HCT116 (cell line): ENCODE results near the gene CABLES1. TPM values are rescaled to one million over a fixed set of nuclear protein-coding genes. Genes with fewer than 3 reads are reported as not detected.

Experiments
- ATAC-seq: fragments of 200-7000 bp; cut with Tn5 transposase; 2 replicates; pipeline ENCODE4 v1.9.1; 2020; ENCODE audit warnings: mild to moderate bottlenecking, moderate library complexity
- BruUV-seq: library from RNA; stranded (reverse); fragments of 400-500 nt; replicated peaks from 2 replicates; lab custom pipeline; 2021; lab: Mats Ljungman, UMichigan
- CTCF ChIA-PET: fragments of 300-600 bp; sonication (Branson Sonifier 250); formaldehyde crosslinking; loops from one replicate; lab custom pipeline; 2021; ENCODE audit warnings: antibody characterized with exemption; lab: Charles Lee
- POLR2A ChIA-PET: fragments of 300-600, 350-600 bp; sonication (Branson Sonifier 250); formaldehyde crosslinking; loops from one replicate; lab custom pipeline; 2021; ENCODE audit warnings: antibody characterized with exemption; lab: Charles Lee
- RAD21 ChIA-PET, 2 experiments: fragments of 300-600 bp; sonication (Branson Sonifier 250); formaldehyde crosslinking; loops; one replicate each; lab custom pipeline; 2023; ENCODE audit warnings: low total read pairs in 2 of 2; ENCODE audit not compliant: uncharacterized antibody in 2 of 2, unreplicated experiment in 2 of 2, low non-redundant PET in 1 of 2; lab: Charles Lee
- DNase-seq: peaks from one replicate; pipeline ENCODE4 v3.0.0-alpha.2; 2010; ENCODE audit warnings: low read depth, low spot score
- H2AFZ ChIP-seq: fragments of 200-600 bp; shearing (Covaris generic), sonication (generic); 2 replicates; pipeline ENCODE4 v1.6.1; 2017; ENCODE audit warnings: low read depth, mixed run types, mixed read lengths, antibody characterized with exemption, low read length; ENCODE audit not compliant: poor library complexity, severe bottlenecking
- H3K27ac ChIP-seq: 2 replicates; pipeline ENCODE4 v1.5.1; 2012; ENCODE audit warnings: low read depth, low read length
- H3K27me3 ChIP-seq: fragments of 200-600 bp; sonication (generic); 2 replicates; pipeline ENCODE4 v1.6.1; 2016; ENCODE audit warnings: mixed run types, low read length, mixed read lengths; ENCODE audit not compliant: insufficient read depth
- H3K36me3 ChIP-seq, 2 experiments: fragments of 200-500 bp in 1 of 2; fragments of 200-600 bp in 1 of 2; sonication (Bioruptor generic) in 1 of 2; sonication (generic) in 1 of 2; 2 replicates each; pipeline versions ENCODE4 v1.5.1 to v1.6.1; 2014 to 2016; ENCODE audit warnings: low read length in 2 of 2, inconsistent platforms in 1 of 2, mixed read lengths in 1 of 2, mixed run types in 1 of 2; ENCODE audit not compliant: insufficient read depth in 2 of 2, control insufficient read depth in 1 of 2
- H3K4me1 ChIP-seq, 2 experiments: fragments of 200-600 bp in 1 of 2; sonication (generic) in 1 of 2; 2 replicates each; pipeline versions ENCODE4 v1.5.1 to v1.6.1; 2012 to 2017; ENCODE audit warnings: low read length in 2 of 2, inconsistent platforms in 1 of 2, mild to moderate bottlenecking in 1 of 2, mixed read lengths in 1 of 2, mixed run types in 1 of 2, moderate library complexity in 1 of 2; ENCODE audit not compliant: insufficient read depth in 2 of 2, control insufficient read depth in 1 of 2
- H3K4me2 ChIP-seq: fragments of 200-600 bp; sonication (generic); 2 replicates; pipeline ENCODE4 v1.6.1; 2017; ENCODE audit warnings: mixed run types, low read length, mixed read lengths
- H3K4me3 ChIP-seq, 2 experiments: fragments of 200-600 bp in 1 of 2; sonication (generic) in 1 of 2; replicated peaks in 1 of 2; 2 replicates each; pipeline ENCODE4 v1.5.1; 2011 to 2016; ENCODE audit warnings: low read length in 2 of 2, control low read depth in 1 of 2, low read depth in 1 of 2, mild to moderate bottlenecking in 1 of 2, mixed read lengths in 1 of 2, mixed run types in 1 of 2
- H3K79me2 ChIP-seq: fragments of 200-600 bp; sonication (generic); 2 replicates; pipeline ENCODE4 v1.6.1; 2017; ENCODE audit warnings: mild to moderate bottlenecking, mixed run types, low read length, moderate library complexity, mixed read lengths; ENCODE audit not compliant: insufficient read depth
- H3K9ac ChIP-seq: fragments of 200-600 bp; sonication (generic); 2 replicates; pipeline ENCODE4 v1.6.1; 2016; ENCODE audit warnings: low read length, mixed read lengths
- H3K9me2 ChIP-seq: fragments of 200-600 bp; sonication (generic), shearing (Covaris generic); 2 replicates; pipeline ENCODE4 v1.6.1; 2017; ENCODE audit warnings: mixed run types, mild to moderate bottlenecking, moderate library complexity; ENCODE audit not compliant: insufficient read depth
- H3K9me3 ChIP-seq, 2 experiments: fragments of 200-500 bp in 1 of 2; fragments of 200-600 bp in 1 of 2; sonication (Bioruptor generic) in 1 of 2; sonication (generic) in 1 of 2; 2 replicates each; pipeline ENCODE4 v1.6.1; 2014 to 2017; ENCODE audit warnings: low read length in 2 of 2, mixed read lengths in 2 of 2, inconsistent platforms in 1 of 2, low read depth in 1 of 2, mild to moderate bottlenecking in 1 of 2, mixed run types in 1 of 2, moderate library complexity in 1 of 2; ENCODE audit not compliant: control insufficient read depth in 1 of 2, insufficient read depth in 1 of 2
- H4K20me1 ChIP-seq: fragments of 200-600 bp; sonication (generic), shearing (Covaris generic); 2 replicates; pipeline ENCODE4 v1.6.1; 2017; ENCODE audit warnings: mixed run types, mild to moderate bottlenecking, moderate library complexity; ENCODE audit not compliant: insufficient read depth
- ATF3 ChIP-seq: IDR thresholded peaks from 2 replicates; pipeline ENCODE4 v1.6.1; 2012
- CBX3 ChIP-seq: IDR thresholded peaks from 2 replicates; pipeline ENCODE4 v1.6.1; 2012; ENCODE audit warnings: low read depth
- CEBPB ChIP-seq: IDR thresholded peaks from 2 replicates; pipeline ENCODE4 v1.6.1; 2012; ENCODE audit warnings: low read depth
- EZH2 ChIP-seq: fragments of 200-600 bp; sonication (generic); IDR thresholded peaks from 2 replicates; pipeline ENCODE4 v1.6.1; 2017; ENCODE audit warnings: antibody characterized with exemption, mixed run types
- EZH2phosphoT487 ChIP-seq: fragments of 200-600 bp; IDR thresholded peaks from 2 replicates; pipeline ENCODE4 v1.6.1; 2018; ENCODE audit warnings: antibody characterized with exemption, borderline replicate concordance
- FOSL1 ChIP-seq: IDR thresholded peaks from 2 replicates; pipeline ENCODE4 v1.6.1; 2012; ENCODE audit warnings: low read depth
- MAX ChIP-seq: IDR thresholded peaks from 2 replicates; pipeline ENCODE4 v1.6.1; 2012
- POLR2A ChIP-seq: IDR thresholded peaks from 2 replicates; pipeline ENCODE4 v1.7.0; 2011; ENCODE audit warnings: borderline replicate concordance; ENCODE audit not compliant: insufficient read depth, insufficient read length; ENCODE audit errors: extremely low read depth
- POLR2AphosphoS5 ChIP-seq: IDR thresholded peaks from 2 replicates; pipeline ENCODE4 v1.6.1; 2011; ENCODE audit warnings: mild to moderate bottlenecking, low read depth, low read length, moderate library complexity
- RAD21 ChIP-seq: IDR thresholded peaks from 2 replicates; pipeline ENCODE4 v1.6.1; 2012; ENCODE audit warnings: low read depth, mild to moderate bottlenecking
- SIN3A ChIP-seq: IDR thresholded peaks from 2 replicates; pipeline ENCODE4 v1.6.1; 2012; ENCODE audit warnings: low read depth
- SP1 ChIP-seq: IDR thresholded peaks from 2 replicates; pipeline ENCODE4 v1.6.1; 2012; ENCODE audit warnings: low read depth
- YY1 ChIP-seq: IDR thresholded peaks from 2 replicates; pipeline ENCODE4 v1.6.1; 2011; ENCODE audit warnings: low read length, low read depth, moderate library complexity, mild to moderate bottlenecking; ENCODE audit not compliant: insufficient replicate concordance; ENCODE audit errors: extremely low read depth
- ZFX ChIP-seq: fragments of 450-650 bp; IDR thresholded peaks from 2 replicates; pipeline ENCODE4 v1.6.1; 2017
- ZNF274 ChIP-seq: fragments of 200-500 bp; sonication (Bioruptor generic); IDR thresholded peaks from 2 replicates; pipeline ENCODE4 v1.6.1; 2014; ENCODE audit warnings: mild to moderate bottlenecking, low read depth, low read length, inconsistent platforms
- intact Hi-C: fragments of 100-400 bp; cut with micrococcal nuclease; formaldehyde crosslinking; loops from 2 replicates; pipeline ENCODE4 v1.10.0; 2022
- total RNA-seq: library from RNA; stranded (reverse); gene quantifications from one replicate; pipeline ENCODE4 v1.2.1, GENCODE V29; 2021; ENCODE audit not compliant: unreplicated experiment
- TF ChIP-seq, protein P1 (sequence below): IDR thresholded peaks from 2 replicates; pipeline ENCODE4 v1.6.1; 2012; ENCODE audit warnings: low read depth

CABLES1 gene
- total RNA-seq, 1 experiment from 2014 or later: 7.7 TPM

- BruUV-seq: no TSS peak
- H3K27me3 ChIP-seq: no peaks in the 10 kb centered on the region
- no peak overlapping the region for H2AFZ ChIP-seq
Observed at GRCh38 chr18:23135550-23136325, 453 bp downstream of the CABLES1 start.

GRCh38 chr18:23136326-23137096 is 1.2 kb downstream of the CABLES1 start:
- Histone ChIP-seq H3K27me3 (no peaks in the 10 kb centered on the region), H3K9ac (peak overlapping the region; percentile 58), H3K9me2 (no peaks in the 10 kb centered on the region), H2AFZ (no peak overlapping the region), H4K20me1 (no peaks in the 10 kb centered on the region), H3K4me1 (peaks cover 28 to 47% of the 10 kb centered on the region in 2 experiments), H3K79me2 (peaks cover 5% of the 10 kb centered on the region; the same call in 1 of the 2 replicates), H3K27ac (peak overlapping the region; percentile 74; the same call in 1 of the 2 replicates), H3K4me3 (peak overlapping the region; percentile 53 to 67), H3K36me3 (no peaks in the 10 kb centered on the region), H3K4me2 (peak overlapping the region; percentile 96), H3K9me3 (no peaks in the 10 kb centered on the region)
- no peak for DNase-seq
- ChIA-PET RAD21 (no interaction called here), POLR2A (no interaction called here), CTCF (no interaction called here)
- intact Hi-C loops: no loop called here
- no TSS peak for BruUV-seq
- ATAC-seq: no peak
- TF ChIP-seq FOSL1 (no peak), MAX (no peak), ATF3 (no peak), SP1 (no peak), CBX3 (no peak), SIN3A (no peak), EZH2 (no peak), ZNF274 (no peak), RAD21 (no peak), YY1 (no peak), POLR2A (no peak)
- TF ChIP-seq, protein P1, sequence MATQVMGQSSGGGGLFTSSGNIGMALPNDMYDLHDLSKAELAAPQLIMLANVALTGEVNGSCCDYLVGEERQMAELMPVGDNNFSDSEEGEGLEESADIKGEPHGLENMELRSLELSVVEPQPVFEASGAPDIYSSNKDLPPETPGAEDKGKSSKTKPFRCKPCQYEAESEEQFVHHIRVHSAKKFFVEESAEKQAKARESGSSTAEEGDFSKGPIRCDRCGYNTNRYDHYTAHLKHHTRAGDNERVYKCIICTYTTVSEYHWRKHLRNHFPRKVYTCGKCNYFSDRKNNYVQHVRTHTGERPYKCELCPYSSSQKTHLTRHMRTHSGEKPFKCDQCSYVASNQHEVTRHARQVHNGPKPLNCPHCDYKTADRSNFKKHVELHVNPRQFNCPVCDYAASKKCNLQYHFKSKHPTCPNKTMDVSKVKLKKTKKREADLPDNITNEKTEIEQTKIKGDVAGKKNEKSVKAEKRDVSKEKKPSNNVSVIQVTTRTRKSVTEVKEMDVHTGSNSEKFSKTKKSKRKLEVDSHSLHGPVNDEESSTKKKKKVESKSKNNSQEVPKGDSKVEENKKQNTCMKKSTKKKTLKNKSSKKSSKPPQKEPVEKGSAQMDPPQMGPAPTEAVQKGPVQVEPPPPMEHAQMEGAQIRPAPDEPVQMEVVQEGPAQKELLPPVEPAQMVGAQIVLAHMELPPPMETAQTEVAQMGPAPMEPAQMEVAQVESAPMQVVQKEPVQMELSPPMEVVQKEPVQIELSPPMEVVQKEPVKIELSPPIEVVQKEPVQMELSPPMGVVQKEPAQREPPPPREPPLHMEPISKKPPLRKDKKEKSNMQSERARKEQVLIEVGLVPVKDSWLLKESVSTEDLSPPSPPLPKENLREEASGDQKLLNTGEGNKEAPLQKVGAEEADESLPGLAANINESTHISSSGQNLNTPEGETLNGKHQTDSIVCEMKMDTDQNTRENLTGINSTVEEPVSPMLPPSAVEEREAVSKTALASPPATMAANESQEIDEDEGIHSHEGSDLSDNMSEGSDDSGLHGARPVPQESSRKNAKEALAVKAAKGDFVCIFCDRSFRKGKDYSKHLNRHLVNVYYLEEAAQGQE: no peak

More at GRCh38 chr18:23135550-23136325, 453 bp downstream of the CABLES1 start:
- ChIA-PET RAD21 (no interaction called here), POLR2A (no interaction called here), CTCF (no interaction called here)
- peak overlapping the region; percentile 74 for H3K27ac ChIP-seq
- no peaks in the 10 kb centered on the region for H3K9me3 ChIP-seq
- peaks cover 20 to 40% of the 10 kb centered on the region in 2 experiments for H3K4me1 ChIP-seq
- H4K20me1 ChIP-seq: no peaks in the 10 kb centered on the region
- peak overlapping the region; percentile 71 for H3K9ac ChIP-seq
- DNase-seq (no peak), ATAC-seq (peak; percentile 34)
- H3K4me3 ChIP-seq: peak overlapping the region; percentile 53 to 67
- H3K9me2 ChIP-seq: no peaks in the 10 kb centered on the region
- H3K79me2 ChIP-seq: peaks cover 5% of the 10 kb centered on the region; the same call in 1 of the 2 replicates
- peak overlapping the region; percentile 96 for H3K4me2 ChIP-seq
- no peaks in the 10 kb centered on the region for H3K36me3 ChIP-seq
- intact Hi-C loops: no loop called here
- no peak for TF ChIP-seq CEBPB
- TF ChIP-seq EZH2phosphoT487: no peak
- peak; percentile 12; the same call in 1 of the 2 replicates for TF ChIP-seq POLR2AphosphoS5
- peak; percentile 9; the same call in 1 of the 2 replicates for TF ChIP-seq ZFX
